Breast epithelium (tissue), 4 donors: ENCODE data around the gene DLX2. TPM values are rescaled to one million over a fixed set of nuclear protein-coding genes. Genes with fewer than 3 reads are reported as not detected.

Experiments used
- DNase-seq, 2 donors: peaks; one replicate each; pipeline ENCODE4 v3.0.0-alpha.2; 2019; ENCODE audit warnings: low spot score in 2 of 2
- H3K27ac ChIP-seq, 2 donors: fragments of 200-600 bp; sonication (generic) in 1 of 2; one replicate each; pipeline ENCODE4 v1.5.1; 2016 to 2019; ENCODE audit warnings: mild to moderate bottlenecking in 1 of 2
- H3K27me3 ChIP-seq, 2 donors: fragments of 200-600 bp; sonication (generic) in 1 of 2; one replicate each; pipeline versions ENCODE4 v1.5.1 to v1.6.0; 2017 to 2019; ENCODE audit warnings: control low read depth in 1 of 2, mild to moderate bottlenecking in 1 of 2
- H3K36me3 ChIP-seq: fragments of 200-600 bp; one replicate; pipeline ENCODE4 v1.5.1; 2019
- H3K4me1 ChIP-seq, 2 donors: fragments of 200-600 bp; sonication (generic); one replicate each; pipeline ENCODE4 v1.5.1; 2016 to 2019; ENCODE audit warnings: control low read depth in 1 of 2
- H3K4me3 ChIP-seq, 3 donors: fragments of 200-600 bp; sonication (generic); 1 replicate in 2 of 3; 2 replicates in 1 of 3; pipeline ENCODE4 v1.5.1; 2016 to 2019; ENCODE audit warnings: mild to moderate bottlenecking in 3 of 3, moderate library complexity in 2 of 3
- H3K9me3 ChIP-seq, 2 donors: fragments of 200-600 bp; sonication (generic) in 1 of 2; one replicate each; pipeline ENCODE4 v1.5.1; 2016 to 2019; ENCODE audit warnings: control low read depth in 1 of 2
- POLR2A ChIP-seq: fragments of 450-650 bp; IDR thresholded peaks from one replicate; pipeline ENCODE4 v1.6.1; 2016; ENCODE audit warnings: antibody characterized with exemption, mild to moderate bottlenecking, moderate library complexity
- POLR2AphosphoS5 ChIP-seq, 3 donors: sonication (generic); formaldehyde crosslinking; IDR thresholded peaks; one replicate each; pipeline ENCODE4 v1.6.1; 2017; ENCODE audit warnings: antibody characterized with exemption in 3 of 3
- intact Hi-C: fragments of 100-400 bp; cut with DNase I; formaldehyde crosslinking; loops from one replicate; pipeline ENCODE4 v1.15.1; 2023; ENCODE audit warnings: low total_unique reads
- total RNA-seq, 3 donors: library from RNA; depleted of rRNA; stranded (reverse); fragments of >200 nt; gene quantifications; one replicate each; pipeline ENCODE4 v1.1.0, GENCODE V29; 2016
- TF ChIP-seq, protein P1 (sequence below), 3 donors: fragments of 450-650 bp; IDR thresholded peaks; one replicate each; pipeline ENCODE4 v1.5.1; 2016 to 2017; ENCODE audit warnings: antibody characterized with exemption in 3 of 3, mild to moderate bottlenecking in 3 of 3, moderate library complexity in 3 of 3

Gene DLX2
- total RNA-seq, 3 donors from 2014 or later, result 0.44 TPM; not detected in 2

- intact Hi-C loops, result no loop called here
- TF ChIP-seq POLR2A, result no peak
- TF ChIP-seq, protein P1, sequence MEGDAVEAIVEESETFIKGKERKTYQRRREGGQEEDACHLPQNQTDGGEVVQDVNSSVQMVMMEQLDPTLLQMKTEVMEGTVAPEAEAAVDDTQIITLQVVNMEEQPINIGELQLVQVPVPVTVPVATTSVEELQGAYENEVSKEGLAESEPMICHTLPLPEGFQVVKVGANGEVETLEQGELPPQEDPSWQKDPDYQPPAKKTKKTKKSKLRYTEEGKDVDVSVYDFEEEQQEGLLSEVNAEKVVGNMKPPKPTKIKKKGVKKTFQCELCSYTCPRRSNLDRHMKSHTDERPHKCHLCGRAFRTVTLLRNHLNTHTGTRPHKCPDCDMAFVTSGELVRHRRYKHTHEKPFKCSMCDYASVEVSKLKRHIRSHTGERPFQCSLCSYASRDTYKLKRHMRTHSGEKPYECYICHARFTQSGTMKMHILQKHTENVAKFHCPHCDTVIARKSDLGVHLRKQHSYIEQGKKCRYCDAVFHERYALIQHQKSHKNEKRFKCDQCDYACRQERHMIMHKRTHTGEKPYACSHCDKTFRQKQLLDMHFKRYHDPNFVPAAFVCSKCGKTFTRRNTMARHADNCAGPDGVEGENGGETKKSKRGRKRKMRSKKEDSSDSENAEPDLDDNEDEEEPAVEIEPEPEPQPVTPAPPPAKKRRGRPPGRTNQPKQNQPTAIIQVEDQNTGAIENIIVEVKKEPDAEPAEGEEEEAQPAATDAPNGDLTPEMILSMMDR (IDR thresholded peaks at IDR 0.05), result no peak
- TF ChIP-seq POLR2AphosphoS5 (IDR thresholded peaks at IDR 0.05), result no peak
- no peak for DNase-seq
- no peak overlapping the region for H3K27ac ChIP-seq
- H3K4me3 ChIP-seq, result no peak overlapping the region
- no peaks in the 10 kb centered on the region for H3K9me3 ChIP-seq
- no peaks in the 10 kb centered on the region for H3K36me3 ChIP-seq
- peaks cover 4 to 62% of the 10 kb centered on the region in 2 donors for H3K27me3 ChIP-seq
- peaks cover 0 to 2% of the 10 kb centered on the region in 2 donors for H3K4me1 ChIP-seq
Observed at GRCh38 chr2:172107690-172108586, 5.2 kb upstream of the DLX2 start.

DNA sequence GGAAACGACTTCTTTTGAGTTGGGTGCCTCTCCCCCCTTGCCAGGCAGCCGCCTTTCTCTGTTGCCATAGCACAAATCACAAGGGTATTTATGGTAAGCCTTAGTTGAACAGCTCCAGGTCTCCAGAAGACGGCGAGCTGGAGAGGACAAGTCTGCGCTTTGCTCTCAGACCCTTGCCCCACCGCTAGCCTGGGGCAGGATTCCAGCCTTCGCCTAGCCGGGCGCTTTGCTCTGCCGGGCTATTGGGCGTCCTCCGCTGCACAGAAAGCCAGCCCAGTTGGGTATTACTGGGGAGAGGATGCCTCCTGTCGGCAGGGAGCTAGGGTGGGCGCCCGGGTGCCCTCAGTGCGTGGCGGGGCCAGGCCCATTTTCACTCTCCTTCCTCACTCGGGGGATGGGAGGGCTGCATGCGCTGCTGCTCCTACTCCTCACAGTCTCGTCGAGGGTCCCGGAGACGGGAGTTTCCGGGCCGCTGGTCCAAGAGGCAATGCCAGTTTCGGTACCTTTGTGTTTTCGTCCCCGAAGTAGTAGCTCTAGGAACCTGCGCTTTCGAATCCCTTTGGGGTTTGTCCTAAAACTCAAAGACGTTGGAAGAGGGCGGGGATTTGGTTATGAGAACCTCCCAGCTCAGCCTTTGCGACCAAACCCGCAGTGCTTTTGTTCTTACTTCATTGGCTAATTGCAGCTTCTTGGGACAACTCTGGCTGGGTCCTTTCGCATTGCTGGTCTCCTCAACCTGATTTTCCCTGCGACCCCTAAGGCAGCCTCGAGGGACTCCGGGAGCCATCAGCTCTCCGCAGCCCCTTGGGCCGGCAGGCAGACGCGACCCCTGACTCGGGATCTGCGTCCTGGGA, 3.6 kb upstream of the DLX2 start:
- intact Hi-C loops, result no loop called here
- Histone ChIP-seq H3K9me3 (no peaks in the 10 kb centered on the region), H3K27ac (no peak overlapping the region), H3K4me3 (peak overlapping the region in 1 of 3 donors; percentile 51), H3K27me3 (peaks cover 17 to 75% of the 10 kb centered on the region in 2 donors), H3K36me3 (no peaks in the 10 kb centered on the region), H3K4me1 (peaks cover 6 to 10% of the 10 kb centered on the region in 2 donors)
- no peak for DNase-seq
- TF ChIP-seq, protein P1 (IDR thresholded peaks at IDR 0.05), result no peak
- TF ChIP-seq POLR2A (no peak), POLR2AphosphoS5 (IDR thresholded peaks at IDR 0.05) (no peak)

DNA sequence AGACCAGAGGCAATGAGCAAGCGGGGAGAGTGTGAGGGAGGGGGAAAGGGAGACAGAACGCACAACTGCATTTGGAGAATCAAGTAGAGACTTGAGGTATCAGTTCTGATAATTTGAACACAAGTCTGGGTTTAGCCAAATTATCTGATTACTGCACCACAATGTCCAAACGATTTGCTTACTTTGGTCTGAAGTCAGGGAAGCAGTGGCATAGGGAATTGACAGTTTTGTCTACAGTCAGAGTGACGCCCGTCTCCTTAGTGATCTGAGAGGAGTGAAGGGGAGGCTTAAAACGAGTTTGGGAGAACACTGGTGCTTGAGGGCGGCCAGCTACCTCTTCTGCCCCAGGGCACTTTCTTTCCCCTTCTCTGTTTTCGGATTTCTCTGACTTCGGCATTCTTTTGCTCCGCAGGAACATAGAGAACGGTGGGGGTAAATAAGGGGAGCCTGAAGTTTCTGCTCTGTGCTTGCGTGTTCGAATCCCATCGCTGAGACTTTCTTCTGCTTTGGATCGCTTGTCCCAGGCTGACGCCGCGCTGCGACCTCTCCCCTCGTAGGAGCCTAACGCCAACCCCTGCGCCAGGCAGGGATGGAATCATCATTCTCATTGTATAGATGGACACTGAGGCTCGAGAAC, 2.9 kb upstream of the DLX2 start:
- H3K27ac ChIP-seq, result no peak overlapping the region
- no peaks in the 10 kb centered on the region for H3K9me3 ChIP-seq
- peaks cover 20 to 82% of the 10 kb centered on the region in 2 donors for H3K27me3 ChIP-seq
- H3K36me3 ChIP-seq, result no peaks in the 10 kb centered on the region
- peaks cover 6 to 10% of the 10 kb centered on the region in 2 donors for H3K4me1 ChIP-seq
- TF ChIP-seq POLR2AphosphoS5 (IDR thresholded peaks at IDR 0.05), result no peak
- TF ChIP-seq, protein P1 (IDR thresholded peaks at IDR 0.05), result no peak
- H3K4me3 ChIP-seq, result peak overlapping the region in 1 of 3 donors; percentile 51
- DNase-seq, result no peak
- intact Hi-C loops, result no loop called here

DNA sequence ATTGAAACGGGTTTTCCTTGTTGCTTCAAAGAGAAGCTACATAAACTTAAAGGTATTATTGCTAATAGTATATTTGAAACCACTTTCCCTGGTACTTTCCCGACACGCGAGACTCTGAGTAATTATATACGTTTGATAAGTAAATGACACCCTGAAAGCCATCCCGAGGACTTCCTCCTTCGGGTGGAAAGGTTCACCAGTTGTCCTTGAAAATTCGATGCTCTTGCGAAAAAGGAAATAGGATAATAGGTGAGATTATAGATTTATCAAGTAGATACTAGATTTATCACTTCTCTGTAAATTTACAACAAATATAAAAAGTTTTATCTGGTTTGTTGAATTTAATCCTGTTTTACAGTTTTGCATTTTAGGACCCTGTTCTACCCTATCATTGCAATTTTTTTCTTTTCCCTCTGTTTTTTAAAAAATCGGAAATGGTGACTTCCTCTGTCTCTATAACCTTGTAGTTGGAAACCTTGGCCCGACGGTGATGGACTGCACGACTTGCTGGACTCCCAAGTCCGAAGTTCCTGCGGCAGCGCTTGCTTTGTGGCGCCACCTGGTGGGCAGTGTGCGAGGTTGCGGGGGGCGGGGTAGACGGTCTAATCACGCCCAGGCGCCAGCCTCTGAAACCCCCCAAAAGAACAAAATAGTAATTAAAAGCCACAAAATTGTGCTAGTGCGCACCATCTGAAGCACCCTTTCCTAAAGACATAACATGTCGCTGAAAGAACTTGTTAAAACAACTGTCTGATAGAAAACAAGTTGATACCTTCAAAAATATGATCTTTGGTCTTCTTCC, 972 bp upstream of the DLX2 start:
- Histone ChIP-seq H3K4me3 (peak overlapping the region in 2 of 3 donors; percentile 44 to 71), H3K27me3 (peaks cover 29 to 99% of the 10 kb centered on the region in 2 donors), H3K4me1 (peaks cover 9 to 17% of the 10 kb centered on the region in 2 donors), H3K9me3 (no peaks in the 10 kb centered on the region), H3K27ac (no peak overlapping the region), H3K36me3 (no peaks in the 10 kb centered on the region)
- DNase-seq, result peak; percentile 56 to 84
- TF ChIP-seq, protein P1 (IDR thresholded peaks at IDR 0.05), result peak in 2 of 3 donors; percentile 76 to 90
- TF ChIP-seq POLR2A (no peak), POLR2AphosphoS5 (IDR thresholded peaks at IDR 0.05) (peak in 1 of 3 donors; percentile 36)
- intact Hi-C loops, result no loop called here
